HTR-8/SVneo (cell line): ENCODE results near the gene A4GALT.

Experiments
- DNase-seq: peaks from one replicate; pipeline ENCODE4 v3.0.0; 2011; ENCODE audit warnings: low spot score, mixed read lengths; ENCODE audit not compliant: insufficient read length
- FAIRE-seq: peaks from 2 replicates; lab custom pipeline; 2011; peaks lifted over from hg19 to GRCh38; lab: Jason Lieb, UNC

Gene A4GALT

DNA sequence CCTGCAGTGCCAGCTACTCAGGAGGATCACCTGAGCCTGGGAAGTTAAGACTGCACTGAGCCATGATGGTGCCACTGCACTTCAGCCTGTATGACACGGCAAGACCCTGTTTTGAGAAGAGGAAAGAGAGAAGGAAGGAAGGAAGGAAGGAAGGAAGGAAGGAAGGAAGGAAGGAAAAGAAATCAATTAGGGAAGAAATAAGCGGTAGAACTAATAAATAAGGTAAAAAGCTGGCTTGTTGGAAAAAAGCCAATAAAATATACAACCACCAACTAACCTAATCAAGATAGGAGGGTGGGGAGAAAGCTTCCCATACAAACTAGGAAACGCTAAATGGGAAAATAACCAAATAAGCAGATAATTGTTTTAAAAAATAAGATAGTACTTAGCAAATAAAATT, 12.3 kb downstream of the A4GALT start:
- no peak for FAIRE-seq
- DNase-seq: no peak

- FAIRE-seq: no peak
- DNase-seq: no peak
Observed at GRCh38 chr22:42707496-42707895, 13.2 kb downstream of the A4GALT start.

DNA sequence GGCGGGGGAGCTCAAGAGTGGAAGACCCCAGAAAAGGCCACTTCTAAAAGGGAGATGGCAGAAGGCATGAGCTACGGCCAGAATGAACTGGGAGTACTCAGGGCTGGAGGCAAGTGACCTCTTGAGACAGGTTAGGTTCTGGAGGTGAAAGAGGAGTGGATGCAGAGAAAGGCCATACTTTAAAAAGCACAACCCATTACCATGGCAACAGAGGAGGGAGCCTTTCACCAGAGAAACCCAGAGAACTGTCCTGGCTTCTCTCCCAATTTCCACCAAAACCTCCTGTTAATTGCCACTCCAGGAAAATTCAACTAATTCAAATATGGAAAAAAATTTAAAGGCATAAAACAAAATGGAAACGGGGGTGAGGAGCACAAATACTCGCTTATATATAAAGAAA, 15.8 kb downstream of the A4GALT start:
- DNase-seq (no peak), FAIRE-seq (no peak)

- DNase-seq: no peak
- no peak for FAIRE-seq
Observed at GRCh38 chr22:42702675-42703074, 18.0 kb downstream of the A4GALT start.

DNA sequence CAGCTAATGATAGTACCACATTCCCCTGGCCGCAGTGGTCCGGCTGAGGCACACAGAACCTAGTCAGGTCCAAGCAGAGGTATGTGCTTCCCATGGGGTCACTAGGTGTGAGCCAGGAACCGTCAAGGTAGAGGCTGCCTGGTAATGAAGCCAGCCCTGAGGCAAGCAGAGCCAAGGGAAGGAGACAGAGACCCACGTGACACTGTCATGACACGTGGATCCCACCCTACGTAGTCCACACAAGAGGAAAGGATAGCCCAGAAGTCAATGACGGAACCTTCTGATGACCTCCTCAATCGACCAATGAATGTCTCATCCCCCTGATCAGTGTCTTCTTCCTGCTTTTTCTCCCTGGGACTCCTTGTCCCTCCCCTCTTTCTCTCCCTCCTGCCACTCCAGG, 19.0 kb downstream of the A4GALT start:
- FAIRE-seq (no peak), DNase-seq (no peak)

DNA sequence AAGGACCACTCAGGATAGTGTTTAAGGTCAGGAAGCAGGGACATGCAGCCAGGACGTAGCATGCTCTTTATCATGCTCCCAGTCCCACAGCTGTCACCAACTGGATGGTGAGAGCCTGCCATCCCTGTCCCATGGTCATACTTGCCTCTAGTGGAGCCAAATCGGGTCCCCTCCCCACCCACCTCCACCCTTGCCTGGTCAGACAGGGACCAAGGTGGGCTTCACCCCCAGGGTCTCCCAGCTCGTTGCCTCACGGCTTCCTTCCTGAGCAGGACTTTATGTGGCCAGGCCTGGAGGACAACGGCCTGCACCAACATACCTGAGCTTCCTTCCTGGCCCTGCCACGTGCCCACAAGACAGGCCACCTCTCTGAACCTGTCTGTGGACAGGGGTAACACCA, 19.8 kb downstream of the A4GALT start:
- DNase-seq: no peak
- no peak for FAIRE-seq

GRCh38 chr22:42700355-42700754, 20.3 kb downstream of the A4GALT start:
- FAIRE-seq (no peak), DNase-seq (no peak)

- FAIRE-seq (no peak), DNase-seq (no peak)
Observed at GRCh38 chr22:42699976-42700352, 20.7 kb downstream of the A4GALT start.

DNA sequence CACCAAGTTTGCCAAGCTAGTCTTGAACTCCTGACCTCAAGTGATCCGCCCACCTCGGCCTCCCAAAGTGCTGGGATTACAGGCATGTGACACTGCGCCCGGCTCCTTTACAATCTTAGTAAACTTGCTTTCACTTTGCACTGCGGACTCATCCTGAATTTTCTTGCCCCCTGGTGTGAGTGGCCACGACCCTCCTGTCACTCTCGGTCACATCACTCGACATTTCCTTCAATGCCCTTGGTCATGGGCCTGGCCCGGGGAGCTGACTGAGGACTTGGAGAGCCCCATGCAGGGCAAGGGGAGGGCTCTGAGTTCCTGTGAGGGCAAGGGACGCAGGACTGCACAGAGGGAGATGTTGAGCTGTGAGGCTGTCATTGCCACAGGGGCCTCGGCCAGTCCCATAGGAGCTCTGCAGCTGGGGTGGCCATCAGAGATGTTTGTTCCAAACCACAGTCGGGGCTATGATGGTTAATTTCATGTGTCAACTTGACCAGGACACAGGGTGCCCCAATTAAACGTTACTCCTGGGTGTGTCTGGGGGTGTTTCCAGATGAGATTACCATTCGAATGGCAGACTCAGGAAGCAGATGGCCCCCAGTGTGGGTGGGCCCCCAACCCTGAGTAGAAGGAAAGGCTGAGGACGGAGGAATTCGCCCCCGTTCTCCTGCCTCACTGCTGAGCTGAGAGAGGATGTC, 21.2 kb downstream of the A4GALT start:
- FAIRE-seq: no peak
- DNase-seq: no peak

GRCh38 chr22:42697542-42698013, 23.1 kb downstream of the A4GALT start:
- DNase-seq: peak; percentile 61
- FAIRE-seq: peak; percentile 51

GRCh38 chr22:42696331-42696967, 24.2 kb downstream of the A4GALT start:
- DNase-seq: no peak

GRCh38 chr22:42695294-42695693, 25.4 kb downstream of the A4GALT start:
- DNase-seq (no peak), FAIRE-seq (no peak)

More at GRCh38 chr22:42696331-42696967, 24.2 kb downstream of the A4GALT start:
- no peak for FAIRE-seq

DNA sequence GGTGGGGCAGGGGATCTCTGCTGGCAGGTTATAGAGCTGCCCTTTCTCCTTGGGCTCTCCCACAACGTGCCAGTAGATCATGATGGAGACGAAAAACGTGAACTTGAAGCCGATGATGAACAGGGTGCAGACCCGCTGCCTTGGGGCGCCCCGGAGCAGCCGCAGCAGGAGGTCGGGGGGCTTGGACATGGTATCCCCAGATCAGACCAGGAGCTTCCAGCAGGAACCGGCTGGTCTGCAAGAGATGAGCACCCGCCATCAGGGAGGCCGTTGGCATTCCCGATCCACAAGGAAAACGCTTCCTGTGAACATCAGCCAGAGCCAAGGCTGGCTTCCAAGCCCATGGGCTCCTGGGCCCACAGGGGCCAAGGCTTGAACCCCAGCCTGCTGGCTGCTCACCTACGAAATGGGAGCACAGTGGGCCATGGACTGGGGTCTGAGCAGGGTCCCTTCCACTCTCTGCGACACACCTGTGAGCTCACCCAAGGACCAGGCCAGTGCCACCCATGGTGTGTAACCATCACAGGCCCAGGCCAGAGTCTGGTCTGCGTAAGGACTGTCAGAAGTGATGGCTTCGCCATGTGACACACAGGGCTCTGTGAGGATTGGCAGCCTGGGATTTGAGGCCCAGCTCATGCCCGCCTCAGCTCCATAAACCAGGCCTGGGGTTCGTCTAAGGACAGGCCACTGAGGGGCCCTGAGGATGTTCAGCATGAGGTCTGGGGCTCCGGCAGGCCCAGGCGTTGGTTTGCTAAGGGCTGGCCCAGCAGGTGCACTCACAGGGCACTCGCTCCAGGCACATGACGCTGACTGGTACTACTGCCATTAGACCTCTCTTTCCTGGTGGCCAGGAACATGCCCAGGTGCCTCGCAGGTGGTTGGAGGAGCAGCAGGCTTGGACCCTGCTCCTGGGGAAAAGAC, 26.6 kb downstream of the A4GALT start:
- no peak for FAIRE-seq
- DNase-seq: no peak

- DNase-seq (no peak), FAIRE-seq (no peak)
Observed at GRCh38 chr22:42693055-42693762, 27.5 kb downstream of the A4GALT start.

DNA sequence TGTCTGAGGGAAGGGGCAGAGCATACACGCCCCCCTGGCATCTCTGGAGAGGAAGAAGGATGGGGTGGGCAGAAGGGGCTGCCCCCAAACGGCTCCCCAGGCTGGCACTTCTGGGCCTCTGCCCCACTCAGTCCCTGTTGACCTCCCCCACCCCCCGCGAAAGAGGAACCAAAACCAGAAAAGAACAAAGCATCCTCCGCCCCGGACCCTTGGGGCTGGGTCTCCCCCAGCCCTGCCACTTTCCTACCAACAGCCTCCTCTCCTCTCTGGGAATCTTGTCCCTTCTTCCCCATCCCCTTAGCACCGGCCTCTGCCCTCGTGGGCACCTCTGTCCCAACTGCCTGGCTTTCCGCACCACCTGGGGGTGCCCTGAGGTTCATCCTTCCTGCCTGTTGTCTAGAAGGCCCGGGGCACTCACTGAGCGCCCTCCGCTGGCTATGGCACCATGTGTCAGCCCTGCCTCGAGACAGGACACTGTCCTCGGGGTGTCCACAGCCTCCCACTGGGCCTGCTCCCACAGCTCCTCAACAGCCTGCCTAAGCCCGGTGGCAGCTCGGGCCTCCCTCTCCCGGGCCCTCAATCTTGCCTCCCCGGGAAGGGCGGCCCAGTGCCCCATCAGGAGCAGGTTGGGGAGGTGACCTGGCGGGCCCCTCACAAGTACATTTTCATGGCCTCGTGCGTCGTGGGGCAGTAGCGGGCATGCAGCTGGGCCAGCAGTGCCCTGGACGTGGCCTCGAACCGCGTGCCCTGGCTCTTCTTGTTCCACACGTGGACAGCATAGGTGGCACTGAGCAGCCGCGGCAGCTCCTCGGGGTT, 28.2 kb downstream of the A4GALT start:
- no peak for FAIRE-seq
- DNase-seq: no peak

DNA sequence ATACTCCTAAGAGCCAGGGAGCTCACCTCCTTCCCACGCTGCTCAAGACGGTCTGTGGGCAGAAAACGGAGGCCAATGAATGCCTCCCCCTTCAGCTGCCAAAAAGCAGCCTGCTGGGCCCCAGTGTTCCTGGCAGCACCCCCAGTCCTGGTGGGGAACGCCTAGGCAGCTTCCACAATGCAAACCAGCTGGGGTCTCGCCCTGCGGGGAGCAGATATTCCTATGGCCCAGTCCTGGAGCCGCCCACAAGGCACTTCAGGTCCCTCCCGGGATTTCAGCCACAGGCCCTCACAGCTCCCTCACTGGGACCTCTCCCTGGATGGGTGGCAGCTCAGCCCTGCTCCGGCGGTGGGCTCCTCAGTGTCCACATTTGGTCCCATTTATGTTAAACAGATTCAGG, 29.2 kb downstream of the A4GALT start:
- FAIRE-seq (no peak), DNase-seq (no peak)

GRCh38 chr22:42688241-42689211, 32.1 kb downstream of the A4GALT start:
- DNase-seq: peak; percentile 89
- FAIRE-seq: peak; percentile 90

DNA sequence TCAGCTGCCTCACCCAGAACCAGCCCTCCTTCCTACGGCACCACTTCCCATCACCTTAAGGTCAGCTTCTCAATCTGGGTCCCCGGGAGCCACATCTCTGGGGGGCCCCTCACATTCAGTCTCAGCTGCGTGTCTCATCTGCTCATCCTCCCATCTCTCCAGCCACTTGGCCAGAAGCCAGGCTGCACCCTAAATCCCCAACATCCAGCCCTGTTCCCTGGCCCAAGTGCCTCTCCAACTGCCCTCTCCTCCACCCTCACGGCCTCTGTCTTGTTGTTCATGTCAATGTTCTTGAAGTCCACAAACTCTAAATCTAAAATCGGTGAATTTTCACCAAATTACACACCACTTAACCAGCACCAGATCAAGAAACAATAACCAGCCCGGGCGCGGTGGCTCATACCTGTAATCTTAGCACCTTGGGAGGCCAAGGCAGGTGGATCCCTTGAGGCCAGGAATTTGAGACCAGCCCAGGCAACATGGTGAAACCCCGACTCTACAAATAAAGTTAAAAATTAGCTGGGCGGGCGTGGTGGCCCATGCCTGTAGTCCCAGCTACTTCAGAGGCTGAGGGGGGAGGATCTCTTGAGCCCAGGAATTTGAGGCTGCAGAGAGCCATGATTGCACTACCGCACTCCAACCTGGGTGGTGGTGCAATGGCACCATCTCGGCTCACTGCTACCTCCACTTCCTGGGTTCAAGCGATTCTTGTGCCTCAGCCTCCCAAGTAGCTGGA, 33.7 kb downstream of the A4GALT start:
- DNase-seq: no peak
- FAIRE-seq: no peak
